HS-5 (cell line): ENCODE results near the gene GSTM4.
"Not testable (repeated sequence)": the region's sequence is repeated elsewhere in the genome, so short reads cannot be mapped to it uniquely, and the experiment has no call there.

Source experiments
- DNase-seq: peaks from one replicate; pipeline ENCODE4 v3.0.0-alpha.2; 2012; ENCODE audit warnings: low read depth

GSTM4 gene

DNA sequence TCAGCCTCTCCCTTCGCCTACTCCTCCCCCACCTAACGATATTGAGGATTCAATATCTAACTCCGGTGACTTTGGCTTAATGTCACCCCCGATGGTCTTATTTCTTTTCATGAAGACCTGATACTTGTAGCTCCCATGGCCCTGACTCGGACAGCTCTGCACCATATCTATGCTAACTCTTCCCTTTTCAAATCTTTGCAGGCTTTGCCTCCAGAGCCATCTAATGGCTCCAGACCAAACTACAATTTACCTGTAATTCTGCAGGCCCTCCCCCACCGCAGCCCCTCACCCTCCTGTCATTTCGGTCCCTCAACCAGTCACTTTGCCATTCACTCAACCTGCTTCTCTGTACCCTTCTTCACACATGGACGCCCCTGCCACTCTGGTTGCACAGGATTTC is 48.3 kb downstream of the GSTM4 start:
- no peak for DNase-seq

DNA sequence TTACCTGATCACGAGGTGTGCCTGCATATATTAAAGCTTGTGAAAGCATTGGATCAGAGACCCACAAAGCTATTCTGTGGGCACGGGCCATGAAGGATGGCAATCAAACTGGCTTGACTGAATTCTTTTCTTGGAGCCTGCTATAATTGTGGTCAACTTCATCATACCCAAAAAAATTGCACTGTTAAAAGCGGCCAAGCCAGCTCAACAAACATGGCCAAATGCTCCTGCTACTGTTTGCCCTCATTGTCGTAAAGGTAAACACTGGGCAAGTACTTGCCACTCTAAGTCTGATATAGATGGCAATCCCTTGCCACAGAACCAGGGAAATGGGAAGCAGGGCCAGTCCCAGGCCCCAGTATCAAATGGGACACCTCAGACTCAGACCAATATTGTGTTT is 49.5 kb downstream of the GSTM4 start:
- DNase-seq = no peak

DNA sequence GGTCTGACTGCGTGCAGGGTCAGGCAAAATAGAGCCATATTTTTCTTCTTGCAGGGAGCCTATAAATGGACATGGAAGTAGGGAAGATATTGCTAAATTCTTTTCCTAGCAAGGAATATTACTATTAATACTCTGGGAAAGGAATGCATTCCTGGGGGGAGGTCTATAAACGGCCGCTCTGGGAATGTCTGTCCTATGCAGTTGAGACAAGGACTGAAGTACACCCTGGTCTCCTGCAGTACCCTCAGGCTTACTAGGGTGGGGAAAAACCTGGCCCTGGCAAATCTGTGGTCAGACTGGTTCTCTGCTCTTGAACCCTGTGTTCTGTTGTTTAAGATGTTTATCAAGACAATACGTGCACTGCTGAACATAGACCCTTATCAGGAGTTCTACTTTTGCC is 53.0 kb downstream of the GSTM4 start:
- not testable (repeated sequence) for DNase-seq

- DNase-seq = not testable (repeated sequence)
Measured at GRCh38 chr1:109709822-109710221, 53.9 kb downstream of the GSTM4 start.
